ENCODE results near the gene PML. TPM values are rescaled to one million over a fixed set of nuclear protein-coding genes. Genes with fewer than 3 reads are reported as not detected.
"Not testable (repeated sequence)": the region's sequence is repeated elsewhere in the genome, so short reads cannot be mapped to it uniquely, and the experiment has no call there.

The PML gene
- total RNA-seq, 1 donor from 2014 or later = 28.8 TPM

GRCh38 chr15:73959801-73960200 lies 34.7 kb upstream of the PML start:
- ATAC-seq = no peak

GRCh38 chr15:73960472-73961070 lies 33.9 kb upstream of the PML start:
- not testable (repeated sequence) for ATAC-seq

DNA sequence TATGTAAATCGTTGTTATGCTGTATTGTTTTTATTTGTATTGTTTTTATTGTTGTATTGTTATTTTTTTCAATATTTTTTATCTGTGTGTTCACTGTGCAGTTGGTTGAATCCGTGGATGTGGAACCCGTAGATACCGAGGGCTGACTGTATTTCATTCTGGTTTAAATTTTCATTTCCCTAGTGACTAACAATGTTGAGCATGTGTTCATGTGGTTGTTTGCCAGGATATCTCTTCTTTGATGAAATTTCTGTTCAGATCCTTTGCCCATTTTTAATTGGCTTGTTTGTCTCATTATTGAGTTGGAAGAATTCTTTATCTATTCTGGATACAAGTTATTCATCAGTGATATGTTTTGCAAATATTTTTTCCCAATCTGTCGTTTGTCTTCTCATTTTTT lies 32.1 kb upstream of the PML start:
- ATAC-seq = no peak

DNA sequence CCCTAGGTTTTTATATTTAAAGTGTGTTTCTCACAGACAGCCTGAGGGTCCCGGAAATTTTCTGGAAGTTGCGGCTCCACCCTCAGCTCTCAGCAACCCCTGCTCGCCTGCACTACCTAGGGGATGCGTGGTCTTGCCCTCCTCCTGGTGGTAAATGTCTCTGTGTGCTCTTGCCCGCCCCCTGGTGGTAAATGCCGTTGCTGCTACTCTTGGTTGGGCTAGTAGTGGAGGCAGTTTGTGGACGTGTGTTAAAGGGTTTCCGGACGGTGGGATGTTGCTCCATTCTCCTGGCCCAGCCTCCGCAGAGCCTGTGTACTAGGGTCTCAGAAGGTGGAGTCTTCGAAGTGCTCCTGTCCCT lies 29.8 kb upstream of the PML start:
- peak; percentile 89 for ATAC-seq

- no peak for ATAC-seq
Observed at GRCh38 chr15:73965094-73965757, 29.3 kb upstream of the PML start.

DNA sequence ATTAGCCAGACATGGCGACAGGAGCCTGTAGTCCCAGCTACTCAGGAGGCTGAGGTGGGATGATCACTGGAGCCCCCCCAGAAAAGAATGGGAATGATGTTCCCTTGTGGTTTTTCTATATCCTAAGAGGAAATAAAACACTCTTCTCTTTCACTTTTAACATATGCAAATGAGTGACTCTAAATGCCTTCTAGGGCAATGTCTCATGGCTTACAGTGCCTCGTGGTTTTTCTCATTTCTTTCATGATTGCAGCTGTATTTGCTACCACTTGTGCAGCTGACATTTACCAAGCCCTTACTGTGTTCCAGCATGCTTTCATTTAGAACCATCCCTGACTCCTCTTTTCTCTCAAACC lies 28.8 kb upstream of the PML start:
- ATAC-seq = peak; percentile 53

- ATAC-seq = no peak
Observed at GRCh38 chr15:73968461-73968860, 26.1 kb upstream of the PML start.

- ATAC-seq = no peak
Observed at GRCh38 chr15:73969151-73969759, 25.3 kb upstream of the PML start.

- ATAC-seq = peak; percentile 86
Observed at GRCh38 chr15:73972984-73973682, 21.4 kb upstream of the PML start.

DNA sequence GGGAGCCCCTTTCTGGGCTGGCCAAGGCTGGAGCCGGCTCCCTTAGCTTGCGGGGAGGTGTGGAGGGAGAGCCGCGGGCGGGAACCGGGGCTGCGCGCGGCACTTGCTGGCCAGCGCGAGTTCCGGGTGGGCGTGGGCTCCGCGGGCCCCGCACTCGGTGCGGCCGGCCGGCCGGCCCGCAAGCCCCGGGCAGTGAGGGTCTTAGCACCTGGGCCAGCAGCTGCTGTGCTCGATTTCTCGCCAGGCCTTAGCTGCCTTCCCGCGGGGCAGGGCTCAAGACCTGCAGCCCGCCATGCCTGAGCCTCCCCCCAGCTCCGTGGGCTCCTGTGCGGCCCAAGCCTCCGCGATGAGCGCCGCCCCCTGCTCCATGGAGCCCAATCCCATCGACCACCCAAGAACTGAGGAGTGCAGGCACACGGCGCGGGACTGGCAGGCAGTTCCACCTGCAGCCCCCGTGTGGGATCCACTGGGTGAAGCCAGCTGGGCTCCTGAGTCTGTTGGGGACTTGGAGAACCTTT lies 20.8 kb upstream of the PML start:
- ATAC-seq = not testable (repeated sequence)

DNA sequence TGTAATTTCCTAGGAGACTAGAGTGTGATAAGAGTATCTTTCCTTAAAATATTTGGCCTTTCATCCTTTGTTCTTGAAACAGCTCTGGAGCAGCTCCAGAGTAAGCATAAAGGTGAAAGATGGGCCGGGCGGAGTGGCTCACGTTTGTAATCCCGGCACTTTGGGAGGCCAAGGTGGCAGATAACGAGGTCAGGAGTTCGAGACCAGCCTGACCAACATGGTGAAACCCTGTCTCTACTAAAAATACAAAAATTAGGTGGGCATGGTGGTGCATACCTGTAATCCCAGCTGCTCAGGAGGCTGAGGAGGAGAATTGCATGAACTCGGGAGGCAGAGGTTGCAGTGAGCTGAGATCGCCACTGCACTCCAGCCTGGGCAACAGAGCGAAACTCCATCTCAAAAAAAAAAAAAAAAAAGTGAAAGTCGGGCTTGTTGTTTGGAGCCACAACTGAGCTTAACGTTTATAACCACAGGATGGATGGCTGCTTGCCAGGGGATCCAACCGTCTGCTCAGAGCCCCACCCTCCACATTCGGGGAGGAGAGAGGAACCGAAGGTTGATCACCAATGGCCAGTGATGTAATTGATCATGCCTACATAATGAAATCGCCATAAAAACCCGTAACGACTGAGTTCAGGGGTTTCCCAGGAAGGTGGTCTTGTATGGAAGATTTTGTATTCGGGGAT lies 18.9 kb upstream of the PML start:
- ATAC-seq = not testable (repeated sequence)

DNA sequence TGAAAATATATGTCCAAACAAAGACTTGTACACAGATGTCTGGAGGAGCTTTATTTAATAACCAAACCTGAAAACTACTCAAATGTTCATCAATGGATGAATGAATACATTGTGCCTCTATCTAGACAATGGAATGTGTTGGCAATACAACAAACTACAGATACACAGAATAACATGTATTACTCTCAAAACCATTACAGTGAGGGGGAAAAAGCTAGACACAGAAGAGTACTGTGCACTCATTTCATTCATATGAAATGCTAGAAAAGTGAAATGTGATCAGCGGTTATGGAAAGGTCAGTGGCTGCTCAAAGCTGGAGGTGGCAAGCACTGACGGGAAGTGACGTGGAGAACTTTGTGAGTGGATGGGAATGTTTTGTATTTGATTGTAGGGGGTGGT lies 15.6 kb upstream of the PML start:
- no peak for ATAC-seq

DNA sequence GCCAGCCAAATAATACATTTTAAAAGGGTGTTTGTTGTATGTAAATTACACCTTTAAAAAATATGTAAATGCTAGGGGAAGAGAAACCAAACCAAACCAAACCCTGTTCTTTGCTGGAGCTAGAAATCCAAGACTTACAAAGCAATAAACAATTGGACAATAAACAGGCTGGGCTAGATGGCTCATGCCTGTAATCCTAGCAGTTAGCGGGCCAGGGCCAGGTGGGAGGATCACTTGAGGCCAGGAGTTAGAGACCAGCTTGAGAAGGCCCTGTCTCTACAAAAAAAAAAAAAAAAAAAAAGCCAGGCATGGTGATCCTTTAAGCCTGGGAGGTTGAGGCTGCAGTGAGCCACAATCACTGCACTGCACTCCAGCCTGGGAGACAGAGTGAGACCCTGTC lies 14.9 kb upstream of the PML start:
- no peak for ATAC-seq

DNA sequence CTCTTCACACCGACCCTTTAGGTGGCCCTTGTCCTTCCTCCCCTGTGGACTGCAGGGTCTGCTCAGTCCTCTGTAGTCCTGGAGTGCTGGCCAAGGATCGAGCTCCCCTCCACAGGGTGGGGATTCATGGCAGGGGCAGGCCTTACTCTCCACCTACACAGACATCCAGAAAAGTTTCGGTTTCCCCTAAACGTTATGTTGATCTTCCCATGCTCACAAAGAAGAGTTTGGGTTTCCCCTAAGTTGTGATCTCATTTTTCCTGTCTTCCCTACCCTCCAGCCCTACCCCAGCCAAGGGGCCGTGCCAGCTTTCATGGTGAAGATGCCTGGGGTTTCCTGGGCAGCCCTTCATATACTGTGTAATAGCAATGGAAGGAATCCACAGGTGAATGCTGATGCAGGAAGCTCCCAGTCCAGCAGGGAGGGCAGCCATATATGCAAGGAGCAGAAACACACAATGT lies 12.7 kb upstream of the PML start:
- ATAC-seq = peak; percentile 35

- peak; percentile 75 for ATAC-seq
Observed at GRCh38 chr15:73982222-73982962, 12.1 kb upstream of the PML start.

GRCh38 chr15:73983211-73983727 lies 11.2 kb upstream of the PML start:
- ATAC-seq = peak; percentile 71

- no peak for ATAC-seq
Observed at GRCh38 chr15:73983773-73984172, 10.7 kb upstream of the PML start.

- no peak for ATAC-seq
Observed at GRCh38 chr15:73984208-73984979, 10.1 kb upstream of the PML start.

GRCh38 chr15:73985101-73985873 lies 9.2 kb upstream of the PML start:
- ATAC-seq = no peak

All from esophagus mucosa (tissue), 1 donor.